GM11168 (cell line): ENCODE data around the gene ITPR3.

Experiments
- in situ Hi-C: fragments of 300-500 bp; cut with MboI; formaldehyde crosslinking; loops from one replicate; pipeline ENCODE4 v1.12.0; 2022; ENCODE audit warnings: low sequenced_read_pairs; ENCODE audit not compliant: unreplicated experiment

Gene ITPR3

DNA sequence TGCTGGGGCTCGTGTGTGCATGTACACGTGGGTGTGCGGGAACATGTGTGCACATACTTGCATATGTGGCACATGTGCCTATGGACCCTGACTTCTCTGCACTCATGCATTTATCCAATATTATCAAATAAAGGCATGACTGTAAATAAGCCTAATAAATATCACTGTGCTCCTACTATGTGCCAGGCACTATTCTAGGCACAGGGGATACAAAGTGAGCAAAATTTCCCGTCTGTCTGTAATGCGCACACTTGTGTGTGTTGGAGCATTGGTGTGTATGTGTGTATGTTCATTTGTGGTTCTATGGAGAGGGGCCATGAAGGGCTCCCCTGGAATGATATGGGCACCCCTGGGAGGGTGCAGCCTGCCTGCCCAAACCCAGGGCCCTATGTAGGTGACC, 41.9 kb downstream of the ITPR3 start:
- in situ Hi-C loops = no loop called here

DNA sequence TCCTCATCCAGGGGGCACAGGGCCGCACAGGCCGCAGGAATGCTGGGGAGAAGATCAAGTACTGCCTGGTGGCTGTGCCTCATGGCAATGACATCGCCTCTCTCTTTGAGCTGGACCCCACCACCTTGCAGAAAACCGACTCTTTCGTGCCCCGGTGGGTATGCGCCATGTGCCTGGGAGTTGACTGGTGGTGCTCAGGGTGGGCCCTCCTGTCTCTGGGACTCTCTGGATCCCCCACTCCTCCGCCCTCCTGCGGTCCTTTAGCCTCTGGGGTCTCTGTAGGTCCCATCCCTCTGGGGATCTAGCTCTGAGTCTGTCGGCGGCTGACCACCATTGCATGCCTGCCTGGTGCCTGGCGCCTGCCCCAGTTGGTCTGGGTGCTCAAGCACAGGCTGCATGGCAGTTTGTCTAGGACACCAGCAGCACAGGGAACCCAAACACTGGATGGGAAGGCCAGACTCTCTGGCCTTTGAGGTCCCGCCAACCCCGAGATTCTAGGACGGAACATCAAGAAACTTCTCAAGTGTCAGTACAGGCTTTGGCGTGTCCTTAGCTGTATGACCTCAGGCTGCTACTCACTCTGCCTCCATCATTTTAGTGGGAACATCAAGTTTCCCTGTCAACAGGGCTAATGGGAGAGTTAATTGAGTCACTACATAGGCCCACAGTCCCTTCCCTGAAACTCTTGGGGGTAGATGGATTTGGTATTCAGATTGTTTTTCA, 42.8 kb downstream of the ITPR3 start:
- in situ Hi-C loops = no loop called here

DNA sequence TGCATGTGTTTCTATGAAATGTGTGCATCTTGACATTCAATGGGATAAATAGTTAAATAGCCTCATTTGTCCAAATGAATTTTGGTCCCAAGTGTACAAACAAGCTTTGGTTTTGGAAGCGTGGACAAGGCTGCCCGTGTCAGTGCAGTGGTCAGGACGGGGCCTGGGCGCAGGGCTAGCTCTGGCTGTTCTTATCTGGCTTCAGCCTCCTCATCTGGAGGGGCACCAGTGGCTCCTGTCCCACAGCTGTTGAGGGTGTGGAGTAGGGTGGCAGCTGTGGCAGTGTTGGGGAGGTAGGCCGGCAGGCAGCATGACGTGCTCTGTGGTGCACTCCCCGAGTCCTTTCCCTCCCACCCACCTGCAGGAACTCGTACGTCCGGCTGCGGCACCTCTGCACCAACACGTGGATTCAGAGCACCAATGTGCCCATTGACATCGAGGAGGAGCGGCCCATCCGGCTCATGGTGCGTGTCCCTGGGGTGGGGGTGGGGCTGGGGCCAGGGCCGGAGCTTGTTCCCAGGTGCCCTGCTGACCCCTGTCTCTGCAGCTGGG, 43.5 kb downstream of the ITPR3 start:
- in situ Hi-C loops = no loop called here

DNA sequence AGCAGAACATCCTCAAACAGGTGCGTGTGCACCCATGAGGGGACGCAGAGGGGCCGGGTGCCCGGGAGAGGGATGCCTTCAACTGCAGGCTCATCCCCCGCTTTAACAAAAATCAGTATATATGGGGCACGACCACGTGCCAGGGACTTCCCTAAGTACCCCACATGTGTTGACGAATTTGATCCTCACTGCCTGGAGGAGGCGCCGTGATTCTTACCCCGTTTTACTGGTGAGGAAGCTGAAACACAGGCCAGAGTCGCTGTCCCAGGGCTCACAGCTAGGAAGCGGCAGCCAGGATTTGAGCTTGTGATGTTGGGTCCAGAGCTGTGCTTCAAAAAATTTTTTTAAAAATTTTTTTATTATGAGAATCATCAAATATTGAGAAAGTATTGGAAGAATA, 44.8 kb downstream of the ITPR3 start:
- in situ Hi-C loops = no loop called here

DNA sequence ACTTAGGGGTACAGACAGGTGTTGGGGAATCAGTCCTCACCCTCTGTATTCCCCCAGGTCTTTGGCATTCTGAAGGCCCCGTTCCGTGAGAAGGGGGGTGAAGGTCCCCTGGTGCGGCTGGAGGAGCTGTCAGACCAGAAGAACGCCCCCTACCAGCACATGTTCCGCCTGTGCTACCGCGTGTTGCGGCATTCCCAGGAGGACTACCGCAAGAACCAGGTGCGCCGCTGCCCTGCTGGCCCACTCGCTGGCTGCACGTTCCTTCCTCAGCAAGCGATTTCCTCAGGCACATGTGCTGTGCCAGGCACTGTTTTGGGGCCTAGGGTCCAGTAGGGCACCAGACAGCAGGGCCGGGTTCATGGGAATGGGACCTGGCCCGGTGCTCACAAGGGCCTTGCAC, 46.0 kb downstream of the ITPR3 start:
- in situ Hi-C loops = no loop called here

DNA sequence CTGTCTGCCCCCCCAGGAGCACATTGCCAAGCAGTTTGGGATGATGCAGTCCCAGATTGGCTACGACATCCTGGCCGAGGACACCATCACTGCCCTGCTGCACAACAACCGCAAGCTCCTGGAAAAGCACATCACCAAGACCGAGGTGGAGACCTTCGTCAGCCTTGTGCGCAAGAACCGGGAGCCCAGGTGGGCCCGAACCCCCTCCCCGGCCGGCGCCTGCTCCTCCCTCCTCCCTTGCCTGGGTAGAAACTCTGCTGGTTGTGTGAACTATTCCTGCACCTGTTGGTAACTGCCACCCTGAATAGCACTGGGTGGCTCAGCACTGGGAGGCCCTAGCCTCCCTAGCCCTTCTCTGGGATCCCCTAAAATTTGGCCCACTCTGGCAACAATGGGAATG, 46.7 kb downstream of the ITPR3 start:
- in situ Hi-C loops = no loop called here

DNA sequence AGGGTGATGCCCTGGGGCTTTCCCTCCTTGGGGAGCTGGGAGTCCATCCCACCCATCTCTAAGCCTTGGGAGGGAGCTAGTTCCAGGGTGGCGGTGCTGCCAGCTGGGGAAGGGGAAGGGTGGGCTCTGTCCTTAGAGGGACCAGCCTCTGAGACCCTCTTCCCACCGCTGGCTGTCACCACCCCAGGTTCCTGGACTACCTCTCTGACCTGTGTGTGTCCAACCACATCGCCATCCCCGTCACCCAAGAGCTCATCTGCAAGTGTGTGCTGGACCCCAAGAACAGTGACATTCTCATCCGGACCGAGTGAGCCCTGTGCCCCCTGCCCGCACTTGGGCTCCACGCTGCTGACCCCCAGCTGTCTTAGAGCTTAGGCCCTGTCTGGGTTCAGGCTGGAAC, 47.2 kb downstream of the ITPR3 start:
- in situ Hi-C loops = no loop called here

DNA sequence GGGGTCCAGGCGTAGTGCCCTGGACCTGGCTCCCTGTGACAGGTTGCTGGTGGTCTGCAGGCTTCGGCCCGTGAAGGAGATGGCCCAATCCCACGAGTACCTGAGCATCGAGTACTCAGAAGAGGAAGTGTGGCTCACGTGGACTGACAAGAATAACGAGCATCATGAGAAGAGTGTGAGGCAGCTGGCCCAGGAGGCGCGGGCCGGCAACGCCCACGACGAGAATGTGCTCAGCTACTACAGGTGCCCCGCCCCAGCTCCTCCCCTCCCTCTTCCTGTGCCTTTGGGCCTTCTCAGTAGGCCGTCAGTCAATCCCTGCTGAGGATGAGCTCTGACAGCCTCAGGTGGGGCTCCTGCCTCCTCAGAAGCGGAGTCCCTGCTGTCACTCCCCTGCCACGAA, 47.8 kb downstream of the ITPR3 start:
- in situ Hi-C loops = no loop called here

DNA sequence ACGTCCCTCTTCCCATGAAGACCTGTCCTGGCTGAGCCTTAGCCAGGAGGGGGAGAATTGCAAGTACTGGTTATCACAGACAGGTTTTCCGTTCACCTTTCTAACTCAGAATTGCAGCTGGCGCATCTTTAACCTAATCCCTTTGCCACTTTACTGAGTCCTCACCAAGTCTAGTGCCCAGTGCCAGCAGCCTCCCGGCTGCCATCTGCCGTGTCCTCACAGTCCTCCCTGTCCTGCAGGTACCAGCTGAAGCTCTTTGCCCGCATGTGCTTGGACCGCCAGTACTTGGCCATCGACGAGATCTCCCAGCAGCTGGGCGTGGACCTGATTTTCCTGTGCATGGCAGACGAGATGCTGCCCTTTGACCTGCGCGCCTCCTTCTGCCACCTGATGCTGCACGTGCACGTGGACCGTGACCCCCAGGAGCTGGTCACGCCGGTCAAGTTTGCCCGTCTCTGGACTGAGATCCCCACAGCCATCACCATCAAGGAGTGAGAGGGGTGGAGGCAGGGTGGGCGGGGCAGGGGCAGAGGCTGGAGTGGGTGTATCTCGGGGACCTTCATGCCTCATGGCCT, 49.1 kb downstream of the ITPR3 start:
- in situ Hi-C loops = no loop called here

DNA sequence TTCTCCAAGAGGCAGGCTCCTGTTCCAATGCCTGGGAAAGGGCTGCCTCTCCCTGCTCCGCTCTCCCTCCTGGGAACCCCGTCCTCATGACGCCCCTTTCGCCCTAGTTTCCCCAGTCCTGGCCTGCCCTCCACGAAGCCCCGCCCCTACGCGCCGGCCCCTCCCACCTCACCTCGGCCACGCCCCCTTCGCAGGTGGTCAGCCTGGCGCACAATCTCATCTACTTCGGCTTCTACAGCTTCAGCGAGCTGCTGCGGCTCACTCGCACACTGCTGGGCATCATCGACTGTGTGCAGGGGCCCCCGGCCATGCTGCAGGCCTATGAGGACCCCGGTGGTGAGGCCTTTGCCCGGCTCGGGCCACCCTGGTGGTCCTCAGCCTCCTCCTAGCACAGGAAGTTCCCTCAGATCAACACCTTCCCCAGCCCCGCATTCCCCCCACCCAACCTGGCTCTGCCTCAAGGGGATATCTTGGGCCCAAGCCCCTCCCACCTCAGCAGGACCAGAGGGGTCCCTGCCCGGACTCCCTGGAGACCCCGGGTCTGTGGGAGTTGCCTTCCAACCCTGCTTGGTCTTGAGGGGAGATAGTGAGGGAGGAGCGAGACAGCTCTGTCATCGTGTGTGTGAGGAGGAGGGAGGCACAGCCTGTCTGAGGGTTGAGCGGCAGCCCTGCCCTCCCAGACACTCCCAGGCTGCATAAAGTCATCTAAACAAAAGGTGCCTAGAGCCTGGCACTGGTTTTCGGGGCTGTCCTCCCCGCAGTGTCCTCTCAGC, 50.0 kb downstream of the ITPR3 start:
- in situ Hi-C loops = no loop called here

DNA sequence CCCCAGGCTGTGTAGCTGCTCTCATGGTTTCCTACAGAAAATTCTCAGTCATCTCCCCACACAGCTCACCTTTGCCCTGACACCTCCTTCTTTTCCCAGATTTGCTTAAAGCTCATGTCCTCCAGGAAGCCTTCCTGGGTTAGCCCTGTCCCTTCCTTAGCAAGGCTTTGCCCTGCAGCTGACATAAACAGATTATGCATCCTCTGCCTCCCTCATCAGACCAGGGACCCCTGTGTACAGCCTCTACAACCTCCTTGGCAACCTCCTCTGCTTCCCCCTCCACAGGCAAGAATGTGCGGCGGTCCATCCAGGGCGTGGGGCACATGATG, 50.6 kb downstream of the ITPR3 start:
- in situ Hi-C loops = no loop called here

DNA sequence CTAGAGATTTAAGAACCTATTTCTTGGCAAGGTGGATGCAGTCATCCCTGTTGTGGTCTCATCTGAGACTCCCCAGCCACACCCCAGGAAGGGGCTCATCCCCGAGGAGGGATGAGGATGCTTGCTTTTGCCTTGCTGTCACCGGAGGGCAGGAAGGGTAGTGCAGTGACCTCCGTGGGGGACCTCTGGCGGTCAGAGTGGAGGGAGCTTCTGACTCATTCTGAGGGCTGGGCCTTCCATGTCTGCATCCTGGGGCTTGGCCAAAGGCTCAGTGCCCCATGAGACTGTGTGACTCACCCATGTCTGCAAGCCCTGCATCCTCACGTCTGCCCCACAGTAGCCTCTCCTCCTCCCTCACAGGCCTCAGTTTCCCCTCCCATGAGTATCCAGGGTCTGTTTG, 51.7 kb downstream of the ITPR3 start:
- in situ Hi-C loops = no loop called here

DNA sequence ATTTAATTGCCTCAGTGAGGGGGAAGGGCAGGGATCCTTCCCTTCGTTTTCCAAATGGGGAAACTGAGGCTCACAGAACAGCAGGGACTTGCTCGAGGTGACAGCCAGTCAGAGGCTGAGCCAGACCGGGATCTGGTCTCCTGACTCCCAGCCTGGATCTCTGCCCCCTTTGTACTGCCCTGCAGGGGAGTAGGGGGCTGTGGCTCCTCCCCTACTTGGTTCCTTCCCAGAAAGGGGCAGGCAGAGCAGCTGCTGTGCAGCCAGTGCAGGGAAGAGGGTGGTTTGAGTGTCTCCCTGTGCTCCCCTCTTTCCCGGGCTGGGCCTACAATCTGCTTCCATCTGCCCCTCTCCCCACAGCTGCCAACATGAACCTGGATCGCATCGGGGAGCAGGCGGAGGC, 52.7 kb downstream of the ITPR3 start:
- in situ Hi-C loops = no loop called here

DNA sequence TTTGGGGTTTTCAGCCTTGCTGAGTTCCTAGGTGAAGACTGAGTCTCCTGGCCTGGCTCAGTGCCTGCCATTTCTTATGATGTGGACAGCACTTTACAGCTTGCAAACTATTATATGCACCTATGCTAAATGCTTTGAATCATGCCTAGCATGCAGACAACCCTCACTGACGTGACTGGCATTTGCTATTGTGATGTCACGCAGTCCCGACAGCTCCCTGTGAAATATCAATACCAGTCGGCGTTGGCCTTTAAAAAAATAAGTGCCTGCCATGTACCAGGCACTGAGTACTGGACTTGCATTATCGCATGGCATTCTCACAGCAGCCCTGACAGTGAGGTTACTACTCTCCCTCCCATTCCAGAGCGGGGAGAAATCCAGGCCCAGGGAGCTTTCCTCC, 54.8 kb downstream of the ITPR3 start:
- in situ Hi-C loops = no loop called here

DNA sequence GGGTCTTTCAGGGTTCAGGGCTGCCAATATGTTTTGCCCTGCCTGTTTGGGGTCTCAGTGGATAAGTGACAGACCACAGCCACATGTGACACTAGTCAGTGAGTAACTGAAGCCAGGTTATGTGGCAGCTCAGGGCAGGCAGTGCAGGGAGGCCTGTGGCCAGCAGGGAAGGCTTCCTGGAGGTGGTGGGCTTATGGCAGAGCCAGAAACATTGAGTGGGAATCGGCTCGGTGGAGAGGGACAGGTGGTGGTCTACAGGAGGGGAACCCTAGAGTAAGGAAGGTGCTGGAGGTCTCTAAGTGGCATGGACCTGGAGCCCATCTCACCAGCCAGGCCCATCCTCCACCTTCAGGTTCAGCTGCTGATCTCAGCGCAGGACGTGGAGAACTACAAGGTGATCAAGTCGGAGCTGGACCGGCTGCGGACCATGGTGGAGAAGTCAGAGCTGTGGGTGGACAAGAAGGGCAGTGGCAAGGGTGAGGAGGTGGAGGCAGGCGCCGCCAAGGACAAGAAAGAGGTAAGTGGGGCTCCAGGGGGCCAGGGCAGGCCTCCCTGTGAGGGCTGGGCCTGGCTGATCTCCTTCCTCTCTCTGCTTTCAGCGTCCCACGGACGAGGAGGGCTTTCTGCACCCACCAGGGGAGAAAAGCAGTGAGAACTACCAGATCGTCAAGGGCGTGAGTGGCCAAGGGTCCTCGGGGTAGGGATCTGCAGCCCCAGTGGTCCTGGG, 55.5 kb downstream of the ITPR3 start:
- in situ Hi-C loops = no loop called here

DNA sequence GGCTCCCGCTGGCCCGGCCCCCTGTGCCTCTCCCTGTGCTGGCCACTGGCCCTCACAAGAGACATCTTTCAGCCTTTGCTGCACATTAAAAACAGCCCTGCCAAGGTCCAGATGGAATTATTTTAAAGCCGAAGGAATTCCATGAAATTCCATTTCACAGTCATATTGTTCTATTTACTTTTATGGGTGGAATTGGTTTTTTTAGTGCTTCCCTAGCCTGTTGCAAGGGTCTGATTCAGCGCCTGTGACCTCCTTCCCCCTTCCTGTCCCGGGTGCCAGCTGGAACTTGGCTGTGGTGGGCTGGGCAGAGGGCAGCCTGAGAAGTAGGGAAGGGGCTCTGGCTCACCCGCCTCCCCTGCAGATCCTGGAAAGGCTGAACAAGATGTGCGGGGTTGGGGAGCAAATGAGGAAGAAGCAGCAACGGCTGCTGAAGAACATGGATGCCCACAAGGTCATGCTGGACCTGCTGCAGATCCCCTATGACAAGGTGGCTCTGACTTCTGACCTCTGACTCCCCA, 56.1 kb downstream of the ITPR3 start:
- in situ Hi-C loops = no loop called here

DNA sequence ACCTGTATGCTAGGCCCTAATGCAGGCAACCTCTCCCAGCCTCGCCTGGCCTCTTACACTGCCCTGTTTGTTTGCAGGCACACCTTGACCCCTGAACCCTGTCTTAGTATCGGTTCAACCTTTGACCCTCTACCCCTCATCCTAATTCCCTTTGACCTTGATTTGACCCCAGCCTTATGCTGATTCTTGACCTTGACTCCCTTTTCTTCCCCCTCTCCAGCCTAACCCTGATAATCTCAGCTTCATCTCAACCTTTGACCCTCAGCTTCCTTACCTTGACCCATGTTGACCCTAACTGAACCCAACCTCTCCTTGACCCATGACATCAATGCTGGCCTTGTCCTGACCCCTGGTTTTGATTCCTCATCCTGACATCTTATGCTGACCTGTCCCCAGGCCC, 56.6 kb downstream of the ITPR3 start:
- in situ Hi-C loops = no loop called here

DNA sequence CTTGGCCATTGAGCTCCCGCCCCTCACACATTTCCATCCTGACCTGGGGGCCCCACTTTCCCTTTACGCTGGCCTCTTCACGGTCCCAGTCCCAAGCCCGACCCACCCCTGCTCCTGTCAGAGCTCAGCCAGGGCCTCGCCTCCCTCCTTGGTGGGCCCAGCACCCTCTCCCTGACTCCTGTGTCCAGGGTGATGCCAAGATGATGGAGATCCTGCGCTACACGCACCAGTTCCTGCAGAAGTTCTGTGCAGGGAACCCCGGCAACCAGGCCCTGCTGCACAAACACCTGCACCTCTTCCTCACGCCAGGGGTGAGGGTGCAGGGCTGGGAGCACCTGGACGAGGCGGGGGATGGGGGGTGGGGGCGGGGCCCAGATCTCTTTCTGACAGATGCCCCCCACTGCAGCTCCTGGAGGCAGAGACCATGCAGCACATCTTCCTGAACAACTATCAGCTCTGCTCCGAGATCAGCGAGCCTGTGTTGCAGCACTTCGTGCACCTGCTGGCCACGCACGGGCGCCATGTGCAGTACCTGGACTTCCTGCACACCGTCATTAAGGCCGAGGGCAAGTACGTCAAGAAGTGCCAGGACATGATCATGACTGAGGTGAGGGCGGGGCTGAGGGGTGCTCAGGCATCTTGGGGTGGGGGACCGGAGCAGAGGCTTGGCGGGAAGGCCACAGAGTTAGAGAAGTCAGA, 57.3 kb downstream of the ITPR3 start:
- in situ Hi-C loops = no loop called here

DNA sequence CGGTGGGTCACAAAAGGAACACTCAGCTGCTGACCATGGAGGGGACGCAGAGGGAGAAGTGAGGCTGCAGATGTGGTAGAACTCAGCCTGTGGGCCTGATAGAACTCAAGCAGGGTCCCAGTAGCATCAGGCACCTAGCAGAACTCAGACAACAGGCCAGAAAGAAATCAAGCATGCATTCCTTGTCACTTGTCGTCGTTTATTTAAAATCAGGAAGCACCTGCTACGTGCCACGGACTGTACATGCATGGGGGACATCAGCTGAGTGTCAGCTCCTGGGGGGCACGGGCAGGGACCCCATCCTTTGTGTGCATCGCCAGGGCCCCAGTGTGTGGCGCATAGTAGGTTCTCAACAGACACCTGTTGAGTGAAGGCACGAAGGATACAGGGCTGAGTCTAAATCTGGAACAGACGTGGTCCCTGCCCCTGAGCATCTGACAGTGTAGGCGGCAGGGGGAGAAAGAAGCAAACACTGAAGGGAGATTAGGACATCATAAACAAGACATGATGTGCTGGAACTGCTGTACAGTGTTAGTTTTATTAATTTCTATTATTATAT, 57.9 kb downstream of the ITPR3 start:
- in situ Hi-C loops = no loop called here

DNA sequence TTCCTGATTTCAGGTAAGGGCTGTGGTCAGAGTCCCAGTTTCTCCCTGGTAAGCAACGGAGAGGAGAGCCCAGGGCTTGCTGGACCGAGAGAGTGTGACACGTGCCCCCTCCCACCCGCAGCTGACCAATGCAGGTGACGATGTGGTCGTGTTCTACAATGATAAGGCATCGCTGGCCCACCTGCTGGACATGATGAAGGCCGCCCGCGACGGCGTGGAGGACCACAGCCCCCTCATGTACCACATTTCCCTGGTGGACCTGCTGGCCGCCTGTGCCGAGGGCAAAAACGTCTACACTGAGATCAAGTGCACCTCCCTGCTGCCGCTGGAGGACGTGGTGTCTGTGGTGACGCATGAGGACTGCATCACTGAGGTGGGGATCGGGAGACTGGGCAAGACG, 58.6 kb downstream of the ITPR3 start:
- in situ Hi-C loops = no loop called here
